Neural crest cell (in vitro differentiated cells): ENCODE results near the gene BARHL1. TPM values are rescaled to one million over a fixed set of nuclear protein-coding genes. Genes with fewer than 3 reads are reported as not detected.

ENCODE experiments used
- DNase-seq: peaks from one replicate; pipeline ENCODE4 v3.0.0; 2021; ENCODE audit warnings: low read depth, mixed read lengths, low spot score
- H3K27ac Mint-ChIP-seq: one replicate; pipeline ENCODE4 v1.8.0; 2021; ENCODE audit warnings: mild to moderate bottlenecking, mixed read lengths; ENCODE audit not compliant: unreplicated experiment
- H3K27me3 Mint-ChIP-seq: 2 replicates; pipeline ENCODE4 v1.8.0; 2021; ENCODE audit warnings: low read depth, mild to moderate bottlenecking, mixed read lengths
- H3K36me3 Mint-ChIP-seq: 2 replicates; pipeline ENCODE4 v1.8.0; 2021; ENCODE audit warnings: low read depth, mild to moderate bottlenecking, mixed read lengths
- H3K4me1 Mint-ChIP-seq: 2 replicates; pipeline ENCODE4 v1.8.0; 2021; ENCODE audit warnings: mixed read lengths
- H3K4me3 Mint-ChIP-seq: one replicate; pipeline ENCODE4 v1.8.0; 2021; ENCODE audit warnings: mild to moderate bottlenecking, mixed read lengths
- H3K9me3 Mint-ChIP-seq: 2 replicates; pipeline ENCODE4 v1.8.0; 2021; ENCODE audit warnings: mixed read lengths
- total RNA-seq: library from RNA; stranded (reverse); gene quantifications from 2 replicates; pipeline ENCODE4 v1.2.1, GENCODE V29; 2021
- TF ChIP-seq, protein P1 (sequence below): fragments of 200-600 bp; sonication (generic); conservative IDR thresholded peaks from 2 replicates; pipeline ENCODE4 v1.5.0; 2021; ENCODE audit warnings: antibody characterized with exemption, mild to moderate bottlenecking

The BARHL1 gene
- total RNA-seq, 1 donor from 2014 or later, result not detected

DNA sequence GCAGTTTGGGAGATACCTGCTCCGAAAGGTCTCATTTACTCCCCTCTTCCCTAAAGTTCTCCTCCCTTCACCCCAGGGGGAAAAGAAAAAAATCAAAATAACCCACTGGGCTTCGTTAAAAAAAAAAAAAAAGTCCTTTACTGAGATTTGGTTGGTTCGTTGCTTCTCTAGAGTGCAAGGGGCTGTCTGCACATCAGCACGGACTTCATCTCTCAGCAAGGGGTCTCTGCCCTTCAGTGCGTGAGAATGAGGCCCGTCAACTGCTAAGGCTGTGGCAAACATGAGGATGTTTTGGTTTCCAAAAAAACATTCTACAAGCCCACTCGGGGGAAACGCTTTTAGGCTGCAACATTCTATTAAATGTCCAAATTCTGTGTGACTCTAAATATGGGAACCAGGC lies 10.0 kb downstream of the BARHL1 start:
- peaks cover 20% of the 10 kb centered on the region for H3K4me1 Mint-ChIP-seq
- H3K27me3 Mint-ChIP-seq, result peaks cover 65% of the 10 kb centered on the region
- DNase-seq, result no peak
- TF ChIP-seq, protein P1, sequence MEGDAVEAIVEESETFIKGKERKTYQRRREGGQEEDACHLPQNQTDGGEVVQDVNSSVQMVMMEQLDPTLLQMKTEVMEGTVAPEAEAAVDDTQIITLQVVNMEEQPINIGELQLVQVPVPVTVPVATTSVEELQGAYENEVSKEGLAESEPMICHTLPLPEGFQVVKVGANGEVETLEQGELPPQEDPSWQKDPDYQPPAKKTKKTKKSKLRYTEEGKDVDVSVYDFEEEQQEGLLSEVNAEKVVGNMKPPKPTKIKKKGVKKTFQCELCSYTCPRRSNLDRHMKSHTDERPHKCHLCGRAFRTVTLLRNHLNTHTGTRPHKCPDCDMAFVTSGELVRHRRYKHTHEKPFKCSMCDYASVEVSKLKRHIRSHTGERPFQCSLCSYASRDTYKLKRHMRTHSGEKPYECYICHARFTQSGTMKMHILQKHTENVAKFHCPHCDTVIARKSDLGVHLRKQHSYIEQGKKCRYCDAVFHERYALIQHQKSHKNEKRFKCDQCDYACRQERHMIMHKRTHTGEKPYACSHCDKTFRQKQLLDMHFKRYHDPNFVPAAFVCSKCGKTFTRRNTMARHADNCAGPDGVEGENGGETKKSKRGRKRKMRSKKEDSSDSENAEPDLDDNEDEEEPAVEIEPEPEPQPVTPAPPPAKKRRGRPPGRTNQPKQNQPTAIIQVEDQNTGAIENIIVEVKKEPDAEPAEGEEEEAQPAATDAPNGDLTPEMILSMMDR, result no peak
- H3K27ac Mint-ChIP-seq, result no peak overlapping the region
- H3K4me3 Mint-ChIP-seq, result no peak overlapping the region
- H3K36me3 Mint-ChIP-seq, result peaks cover 7% of the 10 kb centered on the region
- H3K9me3 Mint-ChIP-seq, result no peaks in the 10 kb centered on the region

DNA sequence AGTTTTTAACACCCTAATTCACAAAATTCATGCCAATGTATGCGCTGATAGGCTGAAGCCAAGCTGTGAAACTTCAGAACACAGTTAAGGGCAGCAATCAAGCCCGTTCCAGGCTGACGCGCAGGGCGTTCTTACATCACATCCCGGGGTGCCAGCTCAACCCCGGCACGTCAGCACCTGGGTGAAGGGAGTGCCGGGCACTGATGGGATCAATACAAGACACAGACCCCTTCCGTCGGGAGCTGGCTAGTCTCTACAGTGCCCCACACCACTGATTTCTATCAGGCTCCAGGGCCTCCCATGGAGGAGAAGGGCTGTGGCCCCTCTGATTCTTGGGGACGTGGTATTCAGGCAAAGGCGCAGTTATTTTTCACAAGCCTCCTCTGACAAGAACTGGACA lies 12.0 kb downstream of the BARHL1 start:
- no peak for DNase-seq
- H3K27me3 Mint-ChIP-seq, result peaks cover 50% of the 10 kb centered on the region
- peaks cover 16% of the 10 kb centered on the region for H3K4me1 Mint-ChIP-seq
- H3K4me3 Mint-ChIP-seq, result no peak overlapping the region
- H3K27ac Mint-ChIP-seq, result no peak overlapping the region
- H3K9me3 Mint-ChIP-seq, result no peaks in the 10 kb centered on the region
- TF ChIP-seq, protein P1, result no peak
- peaks cover 11% of the 10 kb centered on the region for H3K36me3 Mint-ChIP-seq

DNA sequence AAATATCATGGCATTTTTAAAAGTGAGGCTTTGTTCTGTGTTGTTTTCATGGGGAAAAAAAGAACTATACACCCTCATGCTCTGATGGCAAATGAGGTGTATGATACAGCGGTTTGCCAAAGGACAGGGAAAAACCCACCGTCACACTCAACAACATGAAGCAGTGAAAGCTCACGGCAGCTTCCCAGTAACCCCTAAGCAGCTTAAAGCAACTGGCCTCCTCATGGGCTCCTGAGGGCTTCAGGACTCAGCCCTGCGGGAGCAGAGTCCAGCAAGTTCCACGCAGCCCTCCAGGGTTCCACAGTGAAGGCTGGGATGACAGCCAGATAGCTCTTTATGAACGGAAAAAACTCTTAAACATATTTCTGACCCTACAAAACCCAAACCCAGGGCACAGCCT lies 12.9 kb downstream of the BARHL1 start:
- Mint-ChIP-seq H3K4me1 (peaks cover 16% of the 10 kb centered on the region), H3K36me3 (peaks cover 13% of the 10 kb centered on the region), H3K4me3 (no peak overlapping the region), H3K9me3 (no peaks in the 10 kb centered on the region), H3K27ac (no peak overlapping the region), H3K27me3 (peaks cover 42% of the 10 kb centered on the region)
- TF ChIP-seq, protein P1, result no peak
- DNase-seq, result no peak

DNA sequence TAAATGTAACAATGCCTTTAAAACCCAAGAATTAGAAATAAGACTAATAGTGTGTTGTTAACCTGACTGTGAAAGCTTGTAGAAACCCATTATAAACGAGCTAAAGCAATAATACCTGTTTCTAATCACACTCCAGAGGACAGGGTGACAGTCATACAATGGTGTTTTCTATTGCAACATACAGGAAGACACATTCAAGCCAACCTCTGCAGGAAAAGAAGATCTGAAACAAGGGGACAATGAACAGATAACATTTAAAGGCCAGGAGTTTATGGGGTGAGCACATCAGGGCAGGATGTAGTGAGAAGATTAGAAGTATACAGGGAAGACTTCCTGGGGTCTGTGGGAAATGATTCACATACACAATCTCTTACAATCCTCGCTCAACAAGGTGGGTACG lies 13.8 kb downstream of the BARHL1 start:
- peaks cover 35% of the 10 kb centered on the region for H3K27me3 Mint-ChIP-seq
- peaks cover 14% of the 10 kb centered on the region for H3K4me1 Mint-ChIP-seq
- no peaks in the 10 kb centered on the region for H3K9me3 Mint-ChIP-seq

DNA sequence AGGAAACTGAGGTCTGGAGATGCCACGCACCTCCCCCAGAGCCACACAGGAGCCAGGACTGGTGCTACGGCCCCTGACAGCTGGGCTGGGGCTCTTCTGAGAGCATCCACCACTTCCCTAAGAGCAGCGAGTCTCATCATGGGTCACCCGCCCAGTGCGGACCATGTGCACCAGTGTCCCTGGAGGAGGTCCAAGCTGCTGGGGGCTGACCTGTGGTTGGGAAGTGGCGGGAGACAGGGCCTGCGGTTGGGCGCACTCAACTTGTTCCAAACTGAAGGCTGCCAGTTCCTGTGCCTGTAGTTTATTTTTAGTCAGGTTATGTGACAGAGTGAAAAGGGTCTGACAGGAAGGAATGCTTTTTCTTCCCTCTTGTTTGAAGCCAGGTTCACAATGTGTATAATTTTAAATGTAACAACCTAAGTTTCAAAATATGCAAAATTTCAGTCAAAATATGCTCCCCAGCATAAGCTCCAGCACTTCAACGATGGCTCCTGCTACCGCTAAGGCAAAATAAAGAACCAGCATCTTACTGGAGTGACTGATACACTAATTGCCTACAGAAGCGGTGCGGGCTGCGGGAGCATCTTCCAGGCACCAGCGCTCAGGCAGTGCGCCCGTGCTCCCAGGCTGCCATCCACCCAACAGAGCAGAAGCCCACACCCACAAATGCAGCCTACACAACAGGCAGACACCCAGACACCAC lies 14.8 kb downstream of the BARHL1 start:
- no peaks in the 10 kb centered on the region for H3K9me3 Mint-ChIP-seq
- peaks cover 25% of the 10 kb centered on the region for H3K27me3 Mint-ChIP-seq
- DNase-seq, result no peak
- no peak overlapping the region for H3K27ac Mint-ChIP-seq
- H3K4me1 Mint-ChIP-seq, result peaks cover 4% of the 10 kb centered on the region
- peaks cover 13% of the 10 kb centered on the region for H3K36me3 Mint-ChIP-seq
- TF ChIP-seq, protein P1, result no peak
- H3K4me3 Mint-ChIP-seq, result no peak overlapping the region

More for the DNA sequence above, 13.8 kb downstream of the BARHL1 start:
- Mint-ChIP-seq H3K27ac (no peak overlapping the region), H3K36me3 (peaks cover 13% of the 10 kb centered on the region), H3K4me3 (no peak overlapping the region)
- TF ChIP-seq, protein P1, result no peak
- no peak for DNase-seq
